ENCODE results near the gene CDC16. TPM values are rescaled to one million over a fixed set of nuclear protein-coding genes. Genes with fewer than 3 reads are reported as not detected.

CDC16 gene
- total RNA-seq, 4 donors from 2014 or later = 40.1 to 53.1 (median 47.4) TPM

DNA sequence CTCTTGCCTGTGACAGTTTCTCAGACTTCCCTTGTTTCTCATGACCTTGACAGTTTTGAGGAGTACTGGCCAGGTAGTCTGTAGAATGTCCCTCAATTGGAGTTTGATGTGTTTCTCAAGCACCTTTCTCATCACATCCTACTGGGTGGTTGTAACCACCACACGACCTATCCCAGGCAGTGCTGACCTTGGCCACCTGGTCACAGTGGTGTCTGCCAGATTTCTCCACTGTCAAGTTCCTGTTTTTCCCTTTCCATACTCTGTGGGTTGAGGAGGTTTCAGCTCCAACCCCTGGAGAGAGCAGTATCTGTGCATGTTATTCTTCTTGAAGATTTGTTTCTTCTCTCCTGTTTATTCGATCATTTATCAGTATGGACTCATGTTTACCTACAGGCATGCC lies 38.3 kb downstream of the CDC16 start:
- H3K36me3 ChIP-seq = peaks cover 2 to 81% of the 10 kb centered on the region in 2 donors

DNA sequence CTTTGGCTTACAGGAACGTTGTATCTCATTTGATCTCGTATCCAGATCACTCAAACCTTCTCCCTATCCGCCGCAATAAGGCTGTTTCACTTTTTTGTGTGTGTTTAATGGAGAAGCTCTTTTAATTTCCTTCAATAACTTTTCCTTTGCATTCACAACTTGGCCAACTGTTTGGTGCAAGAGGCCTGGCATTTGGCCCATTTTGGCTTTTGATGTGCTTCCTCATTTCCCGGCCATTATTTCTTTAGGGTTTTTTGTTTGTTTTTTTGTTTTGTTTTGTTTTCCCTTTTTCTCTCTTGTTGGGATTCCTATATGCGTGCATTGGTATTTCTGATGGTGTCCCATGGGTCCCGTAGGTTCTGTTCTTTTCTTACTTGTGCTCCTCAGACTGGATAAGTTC lies 40.6 kb downstream of the CDC16 start:
- no peak overlapping the region for H3K27ac ChIP-seq
- no peaks in the 10 kb centered on the region for H3K9me3 ChIP-seq
- H3K36me3 ChIP-seq = peaks cover 2 to 57% of the 10 kb centered on the region in 2 donors
- H3K4me3 ChIP-seq = no peak overlapping the region
- H3K27me3 ChIP-seq = no peaks in the 10 kb centered on the region
- TF ChIP-seq POLR2A (IDR thresholded peaks at IDR 0.05) = no peak
- no peak for TF ChIP-seq POLR2AphosphoS5 (IDR thresholded peaks at IDR 0.05)
- TF ChIP-seq EP300 (IDR thresholded peaks at IDR 0.05) = no peak
- TF ChIP-seq, protein P1, sequence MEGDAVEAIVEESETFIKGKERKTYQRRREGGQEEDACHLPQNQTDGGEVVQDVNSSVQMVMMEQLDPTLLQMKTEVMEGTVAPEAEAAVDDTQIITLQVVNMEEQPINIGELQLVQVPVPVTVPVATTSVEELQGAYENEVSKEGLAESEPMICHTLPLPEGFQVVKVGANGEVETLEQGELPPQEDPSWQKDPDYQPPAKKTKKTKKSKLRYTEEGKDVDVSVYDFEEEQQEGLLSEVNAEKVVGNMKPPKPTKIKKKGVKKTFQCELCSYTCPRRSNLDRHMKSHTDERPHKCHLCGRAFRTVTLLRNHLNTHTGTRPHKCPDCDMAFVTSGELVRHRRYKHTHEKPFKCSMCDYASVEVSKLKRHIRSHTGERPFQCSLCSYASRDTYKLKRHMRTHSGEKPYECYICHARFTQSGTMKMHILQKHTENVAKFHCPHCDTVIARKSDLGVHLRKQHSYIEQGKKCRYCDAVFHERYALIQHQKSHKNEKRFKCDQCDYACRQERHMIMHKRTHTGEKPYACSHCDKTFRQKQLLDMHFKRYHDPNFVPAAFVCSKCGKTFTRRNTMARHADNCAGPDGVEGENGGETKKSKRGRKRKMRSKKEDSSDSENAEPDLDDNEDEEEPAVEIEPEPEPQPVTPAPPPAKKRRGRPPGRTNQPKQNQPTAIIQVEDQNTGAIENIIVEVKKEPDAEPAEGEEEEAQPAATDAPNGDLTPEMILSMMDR (IDR thresholded peaks at IDR 0.05) = no peak
- H3K4me1 ChIP-seq = peaks cover 0 to 1% (median 0%) of the 10 kb centered on the region in 3 donors
- no peak for ATAC-seq
- 85 to 88% methylated on average over 6 to 7 of the region's 7 CpGs for WGBS, 2 donors (ENCODE audit: low coverage in 1 of 2)

More for the DNA sequence above, 38.3 kb downstream of the CDC16 start:
- Histone ChIP-seq H3K9me3 (no peaks in the 10 kb centered on the region), H3K27ac (no peak overlapping the region), H3K4me3 (no peak overlapping the region), H3K4me1 (no peaks in the 10 kb centered on the region), H3K27me3 (no peaks in the 10 kb centered on the region)
- 71% methylated on average over 2 of the region's 2 CpGs for WGBS, 2 donors (ENCODE audit: low coverage in 1 of 2)
- TF ChIP-seq, protein P1 (IDR thresholded peaks at IDR 0.05) = no peak
- TF ChIP-seq EP300 (IDR thresholded peaks at IDR 0.05) (no peak), POLR2A (IDR thresholded peaks at IDR 0.05) (no peak), POLR2AphosphoS5 (IDR thresholded peaks at IDR 0.05) (no peak)
- no peak for ATAC-seq

DNA sequence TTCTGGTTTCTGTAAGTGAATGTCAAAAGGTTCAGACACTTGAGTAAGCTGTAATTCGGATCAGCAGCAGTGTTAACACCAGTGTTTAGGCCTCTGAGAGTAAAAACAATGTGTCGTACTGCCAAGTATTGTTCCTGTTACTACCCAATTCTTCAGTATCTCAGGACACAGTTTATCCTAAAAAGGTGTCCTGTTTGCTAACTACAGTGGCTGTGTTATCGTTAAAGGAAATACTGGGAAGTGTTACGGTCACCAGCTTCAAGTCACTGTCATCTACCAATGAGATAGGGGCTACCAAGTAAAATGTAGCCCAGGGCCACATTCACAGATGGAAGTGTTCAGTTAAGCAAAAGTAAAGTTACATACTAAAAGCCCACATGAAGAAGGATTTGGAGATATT lies 44.4 kb downstream of the CDC16 start:
- Histone ChIP-seq H3K36me3 (peaks cover 0 to 22% of the 10 kb centered on the region in 2 donors), H3K9me3 (no peaks in the 10 kb centered on the region), H3K27me3 (no peaks in the 10 kb centered on the region), H3K4me1 (peaks cover 0 to 25% (median 5%) of the 10 kb centered on the region in 3 donors), H3K4me3 (no peak overlapping the region), H3K27ac (no peak overlapping the region)
- no peak for ATAC-seq
- TF ChIP-seq, protein P1 (IDR thresholded peaks at IDR 0.05) = no peak
- TF ChIP-seq EP300 (IDR thresholded peaks at IDR 0.05) = no peak
- 70 to 74% methylated on average over 4 of the region's 4 CpGs for WGBS, 2 donors (ENCODE audit: low coverage in 1 of 2)

DNA sequence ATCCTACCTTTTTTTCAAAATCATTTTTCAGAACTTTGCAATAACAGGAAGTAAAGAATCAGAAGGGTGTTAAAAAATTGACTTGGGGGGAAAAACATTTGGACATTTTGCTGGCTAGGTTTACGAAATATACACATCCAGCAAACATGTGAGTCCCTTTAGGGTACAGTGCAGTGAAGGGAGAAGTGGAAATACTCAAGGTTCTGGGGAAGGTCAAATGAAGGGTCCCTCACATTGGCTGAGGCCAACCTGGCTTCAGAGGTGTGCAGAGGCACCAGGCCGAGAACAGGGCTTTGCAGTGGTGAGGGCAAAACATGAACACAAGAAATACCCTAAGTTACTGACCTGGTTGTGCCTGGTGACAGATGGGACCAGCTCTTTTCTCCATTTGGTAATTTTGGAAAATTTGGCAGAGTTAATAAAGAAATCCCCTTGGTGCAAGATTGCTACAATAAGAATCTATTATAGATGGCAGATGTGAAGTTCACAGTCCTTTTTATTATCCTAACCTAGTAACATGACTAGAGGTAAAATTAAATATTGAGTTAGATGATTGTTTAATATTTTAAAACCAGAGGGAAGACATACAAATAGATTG lies 45.2 kb downstream of the CDC16 start:
- no peaks in the 10 kb centered on the region for H3K9me3 ChIP-seq
- peaks cover 0 to 32% (median 5%) of the 10 kb centered on the region in 3 donors for H3K4me1 ChIP-seq
- no peak overlapping the region for H3K4me3 ChIP-seq
- H3K27me3 ChIP-seq = no peaks in the 10 kb centered on the region
- no peak for TF ChIP-seq EP300 (IDR thresholded peaks at IDR 0.05)
- TF ChIP-seq POLR2AphosphoS5 (IDR thresholded peaks at IDR 0.05) = no peak
- TF ChIP-seq, protein P1 (IDR thresholded peaks at IDR 0.05) = no peak
- TF ChIP-seq POLR2A (IDR thresholded peaks at IDR 0.05) = no peak
- H3K36me3 ChIP-seq = peaks cover 0 to 22% of the 10 kb centered on the region in 2 donors
- peak overlapping the region in 2 of 4 donors; percentile 97 for H3K27ac ChIP-seq
- WGBS, 2 donors (ENCODE audit: low coverage in 1 of 2) = 79 to 100% methylated on average over 1 to 2 of the region's 2 CpGs
- ATAC-seq = no peak

DNA sequence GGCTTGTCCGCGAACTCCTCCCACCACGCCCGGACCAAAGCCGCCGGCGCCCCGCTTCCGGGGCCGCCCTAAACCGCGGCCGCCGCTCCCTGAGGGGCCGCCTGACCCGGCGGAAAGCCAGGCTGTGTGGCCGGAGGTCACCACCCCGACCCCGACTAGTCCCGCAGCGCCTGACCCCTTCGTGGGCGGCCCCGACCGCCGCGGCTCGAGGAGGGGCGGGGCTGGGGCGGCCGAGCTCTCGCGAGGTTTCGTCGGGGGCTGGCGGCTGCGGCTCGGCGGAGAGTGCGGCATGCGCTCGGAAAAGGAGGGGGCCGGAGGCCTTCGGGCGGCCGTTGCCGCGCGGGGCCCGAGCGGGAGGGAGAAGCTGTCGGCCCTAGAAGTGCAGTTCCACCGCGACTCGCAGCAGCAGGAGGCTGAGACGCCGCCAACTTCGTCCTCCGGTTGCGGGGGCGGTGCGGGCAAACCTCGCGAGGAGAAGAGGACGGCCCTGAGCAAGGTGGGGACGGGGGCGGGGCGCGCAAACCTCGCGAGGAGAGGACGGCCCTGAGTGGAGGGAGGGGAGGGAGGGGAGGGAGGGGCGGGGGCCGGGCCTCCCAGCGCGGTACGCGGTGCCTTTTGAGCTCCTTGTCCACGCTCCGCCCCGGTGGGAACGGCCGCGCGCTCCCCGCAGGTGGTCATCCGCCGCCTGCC lies 46.8 kb downstream of the CDC16 start, which contains the start of gene UPF3A:
TSS of gene UPF3A (plus strand) at position 251 of the 690 bp plus-strand sequence. CDS start at position 290, 39 bp downstream.
- TF ChIP-seq, protein P1 (IDR thresholded peaks at IDR 0.05) = peak in 1 of 4 experiments; percentile 6
- TF ChIP-seq POLR2A (IDR thresholded peaks at IDR 0.05) = peak; percentile 80 to 86
- peak; percentile 75 for TF ChIP-seq POLR2AphosphoS5 (IDR thresholded peaks at IDR 0.05)
- TF ChIP-seq EP300 (IDR thresholded peaks at IDR 0.05) = no peak
- peak; percentile 93 for ATAC-seq
- H3K36me3 ChIP-seq = peaks cover 0 to 25% of the 10 kb centered on the region in 2 donors
- peak within 1 kb of the TSS; percentile 62 to 77 for H3K4me3 ChIP-seq
- H3K9me3 ChIP-seq = no peaks in the 10 kb centered on the region
- peaks cover 0 to 37% (median 5%) of the 10 kb centered on the region in 3 donors for H3K4me1 ChIP-seq
- 0% methylated on average over 12 of the region's 89 CpGs; no CpG with 5 or more reads in 1 of the 2 donors for WGBS, 2 donors (ENCODE audit: low coverage in 1 of 2)
- H3K27me3 ChIP-seq = no peaks in the 10 kb centered on the region
- peak within 1 kb of the TSS; percentile 82 to 99 (median 97) for H3K27ac ChIP-seq

Measured in gastroesophageal sphincter (tissue), 4 donors.